GM12878 (cell line): ENCODE measurements around the gene SNCA. TPM values are rescaled to one million over a fixed set of nuclear protein-coding genes. Genes with fewer than 3 reads are reported as not detected.

ENCODE experiments used
- ATAC-seq: fragments of 200-7000 bp; cut with Tn5 transposase; 3 replicates; pipeline ENCODE4 v1.9.1; 2020; ENCODE audit warnings: mild to moderate bottlenecking, moderate library complexity
- BruUV-seq: library from RNA; stranded (reverse); fragments of 400-500 nt; replicated peaks from 2 replicates; lab custom pipeline; 2021; lab: Mats Ljungman, UMichigan
- CTCF ChIA-PET: fragments of 300-600 bp; sonication (Branson Sonifier 250); formaldehyde crosslinking; extraction: SDS; loops from one replicate; lab custom pipeline; 2021; ENCODE audit warnings: inconsistent platforms; lab: Yijun Ruan, JAX
- POLR2A ChIA-PET: fragments of 350-600 bp; formaldehyde crosslinking; extraction: SDS; loops from one replicate; lab custom pipeline; 2021; ENCODE audit warnings: inconsistent platforms; lab: Charles Lee
- RAD21 ChIA-PET: fragments of 300-600 bp; sonication (Branson Sonifier 250); formaldehyde crosslinking; loops from one replicate; lab custom pipeline; 2023; ENCODE audit warnings: antibody characterized with exemption; ENCODE audit not compliant: unreplicated experiment; lab: Charles Lee
- SMC1A ChIA-PET: fragments of 300-600 bp; sonication (Branson Sonifier 250); formaldehyde crosslinking; loops from one replicate; lab custom pipeline; 2023; ENCODE audit not compliant: unreplicated experiment, uncharacterized antibody; lab: Charles Lee
- DNase-seq: peaks from one replicate; pipeline ENCODE4 v3.0.0-alpha.2; 2011; ENCODE audit warnings: low read depth, low spot score
- FAIRE-seq: peaks from 3 replicates; lab custom pipeline; 2011; peaks lifted over from hg19 to GRCh38; lab: Jason Lieb, UNC
- H2AFZ ChIP-seq: 2 replicates; pipeline ENCODE4 v1.6.0; 2011; ENCODE audit warnings: low read depth, low read length, control low read depth; ENCODE audit not compliant: control insufficient read depth
- H3K27ac ChIP-seq: 2 replicates; pipeline ENCODE4 v1.5.1; 2011; ENCODE audit warnings: control low read depth; ENCODE audit not compliant: control insufficient read depth, insufficient read depth
- H3K27me3 ChIP-seq, 2 experiments: replicated peaks in 1 of 2; 2 replicates each; pipeline versions ENCODE4 v1.6.0 to v1.6.1; 2011; ENCODE audit warnings: low read length in 1 of 2; ENCODE audit not compliant: control insufficient read depth in 2 of 2, insufficient read depth in 2 of 2
- H3K36me3 ChIP-seq, 2 experiments: 2 replicates each; pipeline ENCODE4 v1.5.1; 2011; ENCODE audit warnings: low read length in 1 of 2; ENCODE audit not compliant: control insufficient read depth in 2 of 2, insufficient read depth in 2 of 2
- H3K4me1 ChIP-seq: 2 replicates; pipeline ENCODE4 v1.6.1; 2011; ENCODE audit warnings: mild to moderate bottlenecking, low read length, moderate library complexity, mixed read lengths; ENCODE audit not compliant: control insufficient read depth, insufficient read depth
- H3K4me2 ChIP-seq: 2 replicates; pipeline ENCODE4 v1.6.0; 2011; ENCODE audit warnings: control low read depth; ENCODE audit not compliant: control insufficient read depth, insufficient read depth
- H3K4me3 ChIP-seq: fragments of 200-600 bp; sonication (generic); 2 replicates; pipeline ENCODE4 v1.5.1; 2016
- H3K79me2 ChIP-seq: 2 replicates; pipeline ENCODE4 v1.6.0; 2011; ENCODE audit warnings: low read length; ENCODE audit not compliant: control insufficient read depth, insufficient read depth
- H3K9ac ChIP-seq: 2 replicates; pipeline ENCODE4 v1.8.0; 2011; ENCODE audit warnings: low read length, control low read depth, mixed read lengths; ENCODE audit not compliant: control insufficient read depth, insufficient read depth
- H3K9me3 ChIP-seq: replicated peaks from 3 replicates; pipeline ENCODE4 v1.5.1; 2011; ENCODE audit warnings: mild to moderate bottlenecking, low read length; ENCODE audit not compliant: control insufficient read depth, insufficient read depth
- H4K20me1 ChIP-seq: 2 replicates; pipeline ENCODE4 v1.6.0; 2011; ENCODE audit not compliant: control insufficient read depth, insufficient read depth
- ATF7 ChIP-seq: fragments of 450-650 bp; IDR thresholded peaks from 2 replicates; pipeline ENCODE4 v1.6.1; 2016; ENCODE audit warnings: low read depth, mild to moderate bottlenecking
- BRCA1 ChIP-seq: IDR thresholded peaks from 2 replicates; pipeline ENCODE4 v1.6.1; 2011; ENCODE audit warnings: low read depth, low read length, improper control_type of control experiment
- CEBPZ ChIP-seq: fragments of 150-350 bp; IDR thresholded peaks from 2 replicates; pipeline ENCODE4 v1.6.1; 2016; ENCODE audit warnings: low read depth, low read length
- EGR1 ChIP-seq, 2 experiments: IDR thresholded peaks; 1 replicate in 1 of 2; 2 replicates in 1 of 2; pipeline ENCODE4 v1.6.1; 2011 to 2012; ENCODE audit warnings: low read depth in 2 of 2, low read length in 2 of 2, borderline replicate concordance in 1 of 2, mild to moderate bottlenecking in 1 of 2, moderate library complexity in 1 of 2
- IRF3 ChIP-seq: fragments of 450-650 bp; IDR thresholded peaks from 2 replicates; pipeline ENCODE4 v1.6.1; 2014; ENCODE audit warnings: mild to moderate bottlenecking
- MEF2B ChIP-seq: fragments of 450-650 bp; IDR thresholded peaks from 2 replicates; pipeline ENCODE4 v1.6.1; 2018; ENCODE audit warnings: mild to moderate bottlenecking, moderate library complexity; ENCODE audit not compliant: partially characterized antibody, poor library complexity, severe bottlenecking
- MTA3 ChIP-seq: IDR thresholded peaks from 2 replicates; pipeline ENCODE4 v1.6.1; 2012; ENCODE audit warnings: low read length, inconsistent platforms, borderline replicate concordance
- NFXL1 ChIP-seq: fragments of 450-650 bp; IDR thresholded peaks from 2 replicates; pipeline ENCODE4 v1.6.1; 2017; ENCODE audit warnings: antibody characterized with exemption, mild to moderate bottlenecking, borderline replicate concordance
- NR2C1 ChIP-seq: fragments of 450-650 bp; IDR thresholded peaks from 2 replicates; pipeline ENCODE4 v1.6.1; 2017; ENCODE audit warnings: antibody characterized with exemption, mild to moderate bottlenecking, moderate library complexity
- RB1 ChIP-seq: fragments of 450-650 bp; formaldehyde crosslinking; IDR thresholded peaks from 2 replicates; pipeline ENCODE4 v1.6.1; 2017; ENCODE audit warnings: mild to moderate bottlenecking, borderline replicate concordance
- RELA ChIP-seq: fragments of 450-650 bp; IDR thresholded peaks from 2 replicates; pipeline ENCODE4 v1.8.0; 2014; ENCODE audit warnings: borderline replicate concordance; ENCODE audit not compliant: partially characterized antibody
- SMAD1 ChIP-seq: fragments of 450-650 bp; IDR thresholded peaks from 2 replicates; pipeline ENCODE4 v1.6.1; 2018; ENCODE audit warnings: mild to moderate bottlenecking, low read depth; ENCODE audit not compliant: partially characterized antibody
- SPI1 ChIP-seq: IDR thresholded peaks from 2 replicates; pipeline ENCODE4 v1.6.1; 2011; ENCODE audit warnings: low read depth, mild to moderate bottlenecking, low read length, moderate library complexity, borderline replicate concordance; ENCODE audit not compliant: insufficient read depth
- SUZ12 ChIP-seq: fragments of 200-600 bp; sonication (generic); IDR thresholded peaks from one replicate; pipeline ENCODE4 v1.6.1; 2018; ENCODE audit warnings: antibody characterized with exemption, mild to moderate bottlenecking; ENCODE audit not compliant: unreplicated experiment
- TCF7 ChIP-seq: IDR thresholded peaks from 2 replicates; pipeline ENCODE4 v1.6.1; 2014; ENCODE audit warnings: antibody characterized with exemption, borderline replicate concordance
- WRNIP1 ChIP-seq: IDR thresholded peaks from 2 replicates; pipeline ENCODE4 v1.6.1; 2011; ENCODE audit warnings: low read depth, low read length, improper control_type of control experiment, borderline replicate concordance
- ZBTB33 ChIP-seq: fragments of 450-650 bp; IDR thresholded peaks from 2 replicates; pipeline ENCODE4 v1.6.1; 2017; ENCODE audit warnings: mild to moderate bottlenecking
- ZNF217 ChIP-seq: fragments of 450-650 bp; IDR thresholded peaks from 2 replicates; pipeline ENCODE4 v1.6.1; 2017; ENCODE audit warnings: antibody characterized with exemption, mild to moderate bottlenecking
- WGBS: methylation state at CpG from one replicate; pipeline ENCODE4 v1.1.6; 2016; ENCODE audit warnings: low lambda C conversion rate; ENCODE audit not compliant: insufficient replicate concordance, insufficient coverage; ENCODE audit errors: missing lambda C conversion rate; 5-methylcytosine and 5-hydroxymethylcytosine counted together
- in situ Hi-C: fragments of 300-500 bp; cut with MboI; formaldehyde crosslinking; loops from 9 replicates; pipeline ENCODE4 v1.14.3; 2018; ENCODE audit warnings: mixed read lengths
- intact Hi-C: fragments of 100-400 bp; cut with micrococcal nuclease; formaldehyde crosslinking; loops from one replicate; pipeline ENCODE4 v1.14.2; 2022; ENCODE audit not compliant: unreplicated experiment
- polyA plus RNA-seq, 11 experiments: library from polyadenylated mRNA; depleted of rRNA in 4 of 11; unstranded in 6 of 11; stranded (reverse) in 5 of 11; fragments of >200 nt; fragmentation: Nextera tagmentation in 4 of 11; fragmentation: Illumina TruSeq in 1 of 11; extraction: Ambion mirVana in 4 of 11; extraction: Trizol in 1 of 11; gene quantifications; 1 replicate in 1 of 11; 2 replicates in 10 of 11; pipeline versions ENCODE4 v1.2.1 to v1.2.3, GENCODE V29; 2011 to 2016; ENCODE audit warnings: inconsistent platforms in 2 of 11, missing spikeins in 2 of 11, low read depth in 1 of 11
- total RNA-seq, 4 experiments: library from RNA; depleted of rRNA in 3 of 4; stranded (reverse); fragments of >200 nt in 3 of 4; fragmentation: Illumina TruSeq in 1 of 4; extraction: Trizol in 1 of 4; gene quantifications; 2 replicates each; pipeline versions ENCODE4 v1.2.1 to v1.2.3, GENCODE V29; 2013 to 2021

SNCA gene
- total and polyA plus RNA-seq, 10 of the 15 experiments (the other 5 are each of a cell fraction or from before 2014, with no cell fraction given) = 0.22 TPM; not detected in 9

DNA sequence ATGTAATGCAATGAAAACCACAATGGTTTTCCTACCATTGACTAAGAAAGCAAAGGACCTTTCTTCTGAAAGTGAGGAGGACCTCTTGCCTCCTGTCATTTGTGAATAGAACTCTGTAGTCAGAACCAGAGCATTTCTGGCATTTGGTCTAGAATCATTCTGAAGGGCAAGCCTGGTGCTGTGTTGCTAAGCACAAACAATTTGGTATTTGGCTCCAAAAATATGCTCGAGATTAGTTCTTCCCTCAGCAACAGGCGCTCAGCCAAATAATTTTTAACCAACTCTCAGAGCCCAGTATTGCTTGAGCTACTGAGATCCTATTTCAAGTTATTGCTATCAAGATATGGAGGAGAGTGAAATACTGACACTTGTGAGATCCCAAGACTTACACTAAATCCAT lies 71.0 kb downstream of the SNCA start:
- Histone ChIP-seq H3K9me3 (no peaks in the 10 kb centered on the region), H3K27me3 (no peaks in the 10 kb centered on the region), H3K79me2 (no peaks in the 10 kb centered on the region), H3K9ac (no peak overlapping the region), H3K36me3 (no peaks in the 10 kb centered on the region), H3K4me3 (no peak overlapping the region), H3K27ac (no peak overlapping the region), H4K20me1 (no peaks in the 10 kb centered on the region), H2AFZ (no peak overlapping the region), H3K4me2 (no peak overlapping the region), H3K4me1 (no peaks in the 10 kb centered on the region)
- intact Hi-C loops (no loop called here), in situ Hi-C loops (no loop called here)
- ATAC-seq (no peak), FAIRE-seq (no peak), DNase-seq (no peak)
- SMC1A ChIA-PET = no interaction called here
- no TSS peak for BruUV-seq
- RAD21 ChIA-PET = no interaction called here
- WGBS = 0% methylated on average over 2 of the region's 2 CpGs
- POLR2A ChIA-PET = no interaction called here
- CTCF ChIA-PET = no interaction called here
- TF ChIP-seq EGR1 (IDR thresholded peaks at IDR 0.05; ENCODE audit: borderline replicate concordance in 1 of 2, low read depth in 2 of 2, low read length in 2 of 2) = no peak
- no peak for TF ChIP-seq SPI1
- TF ChIP-seq NR2C1 = no peak
- TF ChIP-seq BRCA1 = no peak
- TF ChIP-seq ZBTB33 = no peak
- no peak for TF ChIP-seq TCF7
- TF ChIP-seq RB1 = no peak
- TF ChIP-seq NFXL1 = no peak
- TF ChIP-seq CEBPZ = no peak
- no peak for TF ChIP-seq MEF2B
- no peak for TF ChIP-seq IRF3
- TF ChIP-seq RELA = no peak
- no peak for TF ChIP-seq SUZ12
- no peak for TF ChIP-seq ZNF217
- no peak for TF ChIP-seq WRNIP1
- TF ChIP-seq MTA3 = no peak
- TF ChIP-seq SMAD1 = no peak
- no peak for TF ChIP-seq ATF7
